ENCODE data around the gene CEP72. TPM values are rescaled to one million over a fixed set of nuclear protein-coding genes. Genes with fewer than 3 reads are reported as not detected.
"Not testable (repeated sequence)": the region's sequence is repeated elsewhere in the genome, so short reads cannot be mapped to it uniquely, and the experiment has no call there.

The CEP72 gene
- total RNA-seq, 5 donors from 2014 or later (not counting 1 experiment from before 2014, with no cell fraction given) = 13.9 to 25.8 (median 23.6) TPM

- Histone ChIP-seq H3K27ac (ENCODE audit: low read length) (no peak overlapping the region), H3K9me3 (no peaks in the 10 kb centered on the region), H3K4me3 (ENCODE audit: control insufficient read depth in 1 of 2, extremely low read depth in 1 of 2, low read length in 1 of 2) (no peak overlapping the region), H3K4me1 (ENCODE audit: control insufficient read depth in 1 of 2, extremely low read depth in 1 of 2, insufficient read depth in 2 of 2, low read length in 2 of 2) (no peaks in the 10 kb centered on the region), H3K36me3 (ENCODE audit: control insufficient read depth in 2 of 2, extremely low read depth in 1 of 2, insufficient read depth in 1 of 2, low read length in 1 of 2) (no peaks in the 10 kb centered on the region), H3K27me3 (replicated peaks in 1 of 2; ENCODE audit: control insufficient read depth in 2 of 2, extremely low read depth in 1 of 2, insufficient read depth in 2 of 2, low read length in 1 of 2) (peaks cover 0 to 53% of the 10 kb centered on the region in 2 experiments)
- H3K36me3 Mint-ChIP-seq = no peaks in the 10 kb centered on the region
- no peak for DNase-seq
- POLR2A ChIA-PET = no interaction called here
- no peaks in the 10 kb centered on the region for H3K4me1 Mint-ChIP-seq
- H3K9me3 Mint-ChIP-seq = peaks cover 10 to 29% (median 24%) of the 10 kb centered on the region in 3 donors
- no peak overlapping the region for H3K27ac Mint-ChIP-seq
- peaks cover 15 to 50% of the 10 kb centered on the region in 2 donors for H3K27me3 Mint-ChIP-seq
- ATAC-seq (replicated peaks in 1 of 4) = no peak
- CTCF ChIA-PET = interaction anchor here in 1 of 2 donors (0.6 kb wide), 1 partner anchor 45 kb away, joined by 3 read pairs; no protein-coding TSS in a partner anchor
- 89% methylated on average over 7 of the region's 12 CpGs for WGBS (ENCODE audit: insufficient coverage)
- no peak overlapping the region for H3K4me3 Mint-ChIP-seq
These were observed 38.9 kb upstream of the CEP72 start for GRCh38 chr5:573206-573605.

GRCh38 chr5:573976-574375 is 38.2 kb upstream of the CEP72 start:
- DNase-seq = no peak
- 72% methylated on average over 5 of the region's 16 CpGs for WGBS (ENCODE audit: insufficient coverage)
- POLR2A ChIA-PET = no interaction called here

GRCh38 chr5:574906-575305 is 37.2 kb upstream of the CEP72 start:
- Histone ChIP-seq H3K4me3 (ENCODE audit: control insufficient read depth in 1 of 2, extremely low read depth in 1 of 2, low read length in 1 of 2) (no peak overlapping the region), H3K27ac (ENCODE audit: low read length) (no peak overlapping the region), H3K27me3 (replicated peaks in 1 of 2; ENCODE audit: control insufficient read depth in 2 of 2, extremely low read depth in 1 of 2, insufficient read depth in 2 of 2, low read length in 1 of 2) (peaks cover 0 to 49% of the 10 kb centered on the region in 2 experiments), H3K9me3 (no peaks in the 10 kb centered on the region), H3K36me3 (ENCODE audit: control insufficient read depth in 2 of 2, extremely low read depth in 1 of 2, insufficient read depth in 1 of 2, low read length in 1 of 2) (no peaks in the 10 kb centered on the region), H3K4me1 (ENCODE audit: control insufficient read depth in 1 of 2, extremely low read depth in 1 of 2, insufficient read depth in 2 of 2, low read length in 2 of 2) (no peaks in the 10 kb centered on the region)
- 88% methylated on average over 12 of the region's 16 CpGs for WGBS (ENCODE audit: insufficient coverage)
- Mint-ChIP-seq H3K9me3 (peaks cover 10 to 29% (median 24%) of the 10 kb centered on the region in 3 donors), H3K36me3 (no peaks in the 10 kb centered on the region), H3K27me3 (peaks cover 12 to 46% of the 10 kb centered on the region in 2 donors), H3K27ac (no peak overlapping the region), H3K4me1 (no peaks in the 10 kb centered on the region), H3K4me3 (no peak overlapping the region)
- DNase-seq (no peak), ATAC-seq (replicated peaks in 1 of 4) (no peak)
- CTCF ChIA-PET = no interaction called here
- POLR2A ChIA-PET = no interaction called here

More at GRCh38 chr5:573976-574375, 38.2 kb upstream of the CEP72 start:
- Mint-ChIP-seq H3K36me3 (no peaks in the 10 kb centered on the region), H3K4me3 (no peak overlapping the region), H3K27me3 (peaks cover 10 to 49% of the 10 kb centered on the region in 2 donors), H3K27ac (no peak overlapping the region), H3K4me1 (no peaks in the 10 kb centered on the region), H3K9me3 (peaks cover 10 to 29% (median 24%) of the 10 kb centered on the region in 3 donors)
- Histone ChIP-seq H3K27ac (ENCODE audit: low read length) (no peak overlapping the region), H3K4me1 (ENCODE audit: control insufficient read depth in 1 of 2, extremely low read depth in 1 of 2, insufficient read depth in 2 of 2, low read length in 2 of 2) (no peaks in the 10 kb centered on the region), H3K9me3 (no peaks in the 10 kb centered on the region), H3K27me3 (replicated peaks in 1 of 2; ENCODE audit: control insufficient read depth in 2 of 2, extremely low read depth in 1 of 2, insufficient read depth in 2 of 2, low read length in 1 of 2) (peaks cover 0 to 47% of the 10 kb centered on the region in 2 experiments), H3K36me3 (ENCODE audit: control insufficient read depth in 2 of 2, extremely low read depth in 1 of 2, insufficient read depth in 1 of 2, low read length in 1 of 2) (no peaks in the 10 kb centered on the region), H3K4me3 (ENCODE audit: control insufficient read depth in 1 of 2, extremely low read depth in 1 of 2, low read length in 1 of 2) (no peak overlapping the region)
- CTCF ChIA-PET = no interaction called here
- ATAC-seq (replicated peaks in 1 of 4) = no peak

GRCh38 chr5:575636-576035 is 36.5 kb upstream of the CEP72 start:
- Mint-ChIP-seq H3K4me1 (no peaks in the 10 kb centered on the region), H3K9me3 (peaks cover 10 to 29% (median 24%) of the 10 kb centered on the region in 3 donors), H3K4me3 (no peak overlapping the region), H3K36me3 (no peaks in the 10 kb centered on the region), H3K27ac (no peak overlapping the region), H3K27me3 (peaks cover 18 to 51% of the 10 kb centered on the region in 2 donors)
- peaks cover 0 to 49% of the 10 kb centered on the region in 2 experiments for H3K27me3 ChIP-seq (replicated peaks in 1 of 2; ENCODE audit: control insufficient read depth in 2 of 2, extremely low read depth in 1 of 2, insufficient read depth in 2 of 2, low read length in 1 of 2)
- DNase-seq = no peak
- no peaks in the 10 kb centered on the region for H3K9me3 ChIP-seq
- H3K36me3 ChIP-seq (ENCODE audit: control insufficient read depth in 2 of 2, extremely low read depth in 1 of 2, insufficient read depth in 1 of 2, low read length in 1 of 2) = no peaks in the 10 kb centered on the region
- no peak overlapping the region for H3K27ac ChIP-seq (ENCODE audit: low read length)
- ATAC-seq (replicated peaks in 1 of 4) = no peak
- ChIA-PET CTCF (no interaction called here), POLR2A (no interaction called here)
- no peak overlapping the region for H3K4me3 ChIP-seq (ENCODE audit: control insufficient read depth in 1 of 2, extremely low read depth in 1 of 2, low read length in 1 of 2)
- no peaks in the 10 kb centered on the region for H3K4me1 ChIP-seq (ENCODE audit: control insufficient read depth in 1 of 2, extremely low read depth in 1 of 2, insufficient read depth in 2 of 2, low read length in 2 of 2)
- 47% methylated on average over 4 of the region's 4 CpGs for WGBS (ENCODE audit: insufficient coverage)

GRCh38 chr5:577214-577613 is 34.9 kb upstream of the CEP72 start:
- H3K4me3 Mint-ChIP-seq; POLR2A ChIA-PET; H3K27ac ChIP-seq (ENCODE audit: low read length); H3K36me3 ChIP-seq (ENCODE audit: control insufficient read depth in 2 of 2, extremely low read depth in 1 of 2, insufficient read depth in 1 of 2, low read length in 1 of 2); CTCF ChIA-PET; H3K4me1 Mint-ChIP-seq; ATAC-seq (replicated peaks in 1 of 4); H3K9me3 ChIP-seq; DNase-seq; H3K4me3 ChIP-seq (ENCODE audit: control insufficient read depth in 1 of 2, extremely low read depth in 1 of 2, low read length in 1 of 2); H3K27ac Mint-ChIP-seq; H3K4me1 ChIP-seq (ENCODE audit: control insufficient read depth in 1 of 2, extremely low read depth in 1 of 2, insufficient read depth in 2 of 2, low read length in 2 of 2); H3K36me3 Mint-ChIP-seq: not testable (repeated sequence)
- H3K9me3 Mint-ChIP-seq = peaks cover 10 to 29% (median 24%) of the 10 kb centered on the region in 3 donors
- 83% methylated on average over 1 of the region's 2 CpGs for WGBS (ENCODE audit: insufficient coverage)
- H3K27me3 ChIP-seq (replicated peaks in 1 of 2; ENCODE audit: control insufficient read depth in 2 of 2, extremely low read depth in 1 of 2, insufficient read depth in 2 of 2, low read length in 1 of 2) = peaks cover 3 to 54% of the 10 kb centered on the region in 2 experiments
- H3K27me3 Mint-ChIP-seq = peaks cover 20 to 66% of the 10 kb centered on the region in 2 donors

- Mint-ChIP-seq H3K27me3 (peaks cover 22 to 65% of the 10 kb centered on the region in 2 donors), H3K36me3 (no peaks in the 10 kb centered on the region), H3K27ac (no peak overlapping the region), H3K9me3 (peaks cover 10 to 29% (median 24%) of the 10 kb centered on the region in 3 donors), H3K4me1 (no peaks in the 10 kb centered on the region), H3K4me3 (no peak overlapping the region)
- ChIA-PET POLR2A (no interaction called here), CTCF (no interaction called here)
- Histone ChIP-seq H3K36me3 (ENCODE audit: control insufficient read depth in 2 of 2, extremely low read depth in 1 of 2, insufficient read depth in 1 of 2, low read length in 1 of 2) (no peaks in the 10 kb centered on the region), H3K4me1 (ENCODE audit: control insufficient read depth in 1 of 2, extremely low read depth in 1 of 2, insufficient read depth in 2 of 2, low read length in 2 of 2) (no peaks in the 10 kb centered on the region), H3K4me3 (ENCODE audit: control insufficient read depth in 1 of 2, extremely low read depth in 1 of 2, low read length in 1 of 2) (no peak overlapping the region), H3K9me3 (no peaks in the 10 kb centered on the region), H3K27ac (ENCODE audit: low read length) (no peak overlapping the region), H3K27me3 (replicated peaks in 1 of 2; ENCODE audit: control insufficient read depth in 2 of 2, extremely low read depth in 1 of 2, insufficient read depth in 2 of 2, low read length in 1 of 2) (peaks cover 3 to 56% of the 10 kb centered on the region in 2 experiments)
- ATAC-seq (replicated peaks in 1 of 4) (no peak), DNase-seq (no peak)
These were observed 34.3 kb upstream of the CEP72 start for GRCh38 chr5:577800-578199.

- Mint-ChIP-seq H3K27me3 (peaks cover 32 to 63% of the 10 kb centered on the region in 2 donors), H3K27ac (no peak overlapping the region), H3K36me3 (no peaks in the 10 kb centered on the region), H3K4me3 (no peak overlapping the region), H3K4me1 (no peaks in the 10 kb centered on the region), H3K9me3 (peaks cover 10 to 29% (median 24%) of the 10 kb centered on the region in 3 donors)
- ChIA-PET POLR2A (no interaction called here), CTCF (no interaction called here)
- 71% methylated on average over 5 of the region's 10 CpGs for WGBS (ENCODE audit: insufficient coverage)
- DNase-seq = no peak
- Histone ChIP-seq H3K4me3 (ENCODE audit: control insufficient read depth in 1 of 2, extremely low read depth in 1 of 2, low read length in 1 of 2) (no peak overlapping the region), H3K9me3 (no peaks in the 10 kb centered on the region), H3K4me1 (ENCODE audit: control insufficient read depth in 1 of 2, extremely low read depth in 1 of 2, insufficient read depth in 2 of 2, low read length in 2 of 2) (no peaks in the 10 kb centered on the region), H3K36me3 (ENCODE audit: control insufficient read depth in 2 of 2, extremely low read depth in 1 of 2, insufficient read depth in 1 of 2, low read length in 1 of 2) (no peaks in the 10 kb centered on the region), H3K27ac (ENCODE audit: low read length) (no peak overlapping the region), H3K27me3 (replicated peaks in 1 of 2; ENCODE audit: control insufficient read depth in 2 of 2, extremely low read depth in 1 of 2, insufficient read depth in 2 of 2, low read length in 1 of 2) (peaks cover 3 to 50% of the 10 kb centered on the region in 2 experiments)
- no peak for ATAC-seq (replicated peaks in 1 of 4)
These were observed 32.9 kb upstream of the CEP72 start for GRCh38 chr5:579211-579610.

Data from T-cell (primary cell).